Heart left ventricle (tissue), 16 donors: Measurements from ENCODE around the gene DUS4L. TPM values are rescaled to one million over a fixed set of nuclear protein-coding genes. Genes with fewer than 3 reads are reported as not detected.

ENCODE experiments used
- ATAC-seq, 4 donors: fragments of 200-7000 bp; cut with Tn5 transposase; one replicate each; pipeline ENCODE4 v1.9.1; 2020 to 2022; ENCODE audit warnings: moderate library complexity in 4 of 4, mild to moderate bottlenecking in 3 of 4, moderate number of reproducible peaks in 1 of 4
- DNase-seq, 5 donors: peaks; one replicate each; pipeline ENCODE4 v3.0.0-alpha.2; 2020
- H3K27ac ChIP-seq, 12 donors: fragments of 200-600 bp; sonication (generic) in 4 of 12; one replicate each; pipeline versions ENCODE4 v1.5.0 to v1.8.0; 2016 to 2022; ENCODE audit warnings: mild to moderate bottlenecking in 2 of 12
- H3K27me3 ChIP-seq, 9 donors: fragments of 200-600 bp; sonication (generic) in 2 of 9; one replicate each; pipeline versions ENCODE4 v1.5.1 to v1.8.0; 2016 to 2022; ENCODE audit warnings: mild to moderate bottlenecking in 3 of 9
- H3K36me3 ChIP-seq, 9 donors: fragments of 200-600 bp; sonication (generic) in 2 of 9; one replicate each; pipeline versions ENCODE4 v1.5.0 to v1.8.0; 2018 to 2022; ENCODE audit warnings: mild to moderate bottlenecking in 2 of 9
- H3K4me1 ChIP-seq, 12 donors: fragments of 200-600 bp; sonication (generic) in 4 of 12; one replicate each; pipeline versions ENCODE4 v1.5.0 to v1.8.0; 2016 to 2022; ENCODE audit warnings: mild to moderate bottlenecking in 3 of 12
- H3K4me3 ChIP-seq, 12 donors: fragments of 200-600 bp; sonication (generic) in 4 of 12; one replicate each; pipeline versions ENCODE4 v1.5.0 to v1.8.0; 2017 to 2022; ENCODE audit warnings: mild to moderate bottlenecking in 9 of 12, moderate library complexity in 4 of 12
- H3K9me3 ChIP-seq, 12 donors: fragments of 200-600 bp; sonication (generic) in 4 of 12; one replicate each; pipeline versions ENCODE4 v1.5.0 to v1.8.0; 2016 to 2022; ENCODE audit warnings: mild to moderate bottlenecking in 1 of 12
- CTCF ChIP-seq, 12 donors: fragments of 200-600 bp; sonication (generic) in 4 of 12; IDR thresholded peaks; one replicate each; pipeline versions ENCODE4 v1.5.0 to v1.8.0; 2018 to 2022; ENCODE audit warnings: antibody characterized with exemption in 12 of 12, mild to moderate bottlenecking in 5 of 12
- POLR2A ChIP-seq, 2 donors: fragments of 450-650 bp; IDR thresholded peaks; one replicate each; pipeline ENCODE4 v1.6.1; 2017; ENCODE audit warnings: antibody characterized with exemption in 2 of 2, mild to moderate bottlenecking in 2 of 2, moderate library complexity in 2 of 2
- WGBS, 4 donors: extraction: QIAGEN DNeasy Blood & Tissue Kit in 2 of 4; methylation state at CpG; one replicate each; pipeline versions ENCODE4 v1.1.5 to v1.1.7; 2013 to 2018; 5-methylcytosine and 5-hydroxymethylcytosine counted together
- intact Hi-C, 10 donors: fragments of 100-400 bp; cut with DNase I; formaldehyde crosslinking; loops; one replicate each; pipeline versions ENCODE4 v1.11.1 to v1.14.2; 2022
- polyA plus RNA-seq, 2 donors: library from polyadenylated mRNA; stranded (reverse); fragments of 200-250 nt; gene quantifications; one replicate each; pipeline ENCODE4 v1.2.3, GENCODE V29; 2013
- total RNA-seq, 9 donors: library from RNA; depleted of rRNA in 2 of 9; stranded (reverse); fragments of >200 nt in 2 of 9; fragmentation: NEBNext Ultra II Directional in 3 of 9; extraction: Animal tissue kit (Norgen Biotek cat#: 25700) in 3 of 9; gene quantifications; one replicate each; pipeline versions ENCODE4 v1.1.0 to v1.2.4, GENCODE V29; 2016 to 2023
- donor health status: ischemic (EF 13 %, LVEDD 7.1; RV severe dilation, severe dysfunction).
- donor health status: healthy with polysubstance abuse.
- donor health status: DM: no; HTN: yes; CAD: no.
- donor health status: DM: no; HTN: no; CAD: no.
- donor health status: ischemic (EF 25% LVEDD 6.9; RV normal size, moderate dysfunction).
- donor health status: ischemic (EF 25% LVEDD 5.7; RV mildly dilated, moderate dysfunction).
- donor health status: healthy.
- donor health status: DM: yes; HTN: yes; CAD: no.
- donor health status: ischemic (EF 35%, LVEDD 5.7; RV mildly dilated, moderate dysfunction).
- donor health status: nonischemic (EF 11% LVEDD 7.7; RV severe dilation, severe dysfunction).
- donor health status: DM: yes; HTN: yes; CAD: no.
- donor health status: PGD.
- donor health status: ischemic (EF 29% LVEDD 5.4; RV normal size, mild dysfunction).
- donor health status: nonischemic (EF 23%, LVEDD 6.1; RV moderate dilation, normal function).

The DUS4L gene
- total and polyA plus RNA-seq, 11 donors = 4.5 to 11.7 (median 8.7) TPM

- Histone ChIP-seq H3K27me3 (no peaks in the 10 kb centered on the region), H3K4me3 (no peak overlapping the region), H3K9me3 (no peaks in the 10 kb centered on the region), H3K36me3 (peaks cover 0 to 79% (median 66%) of the 10 kb centered on the region in 9 donors), H3K27ac (peak overlapping the region in 7 of 12 donors; percentile 5 to 83 (median 19)), H3K4me1 (peaks cover 9 to 51% (median 26%) of the 10 kb centered on the region in 12 donors)
- 61 to 74% (median 66%) methylated on average over 5 of the region's 5 CpGs for WGBS, 4 donors
- TF ChIP-seq CTCF (IDR thresholded peaks at IDR 0.05) (no peak), POLR2A (IDR thresholded peaks at IDR 0.05) (no peak)
- intact Hi-C loops = loop anchor here in 2 of 10 donors (10.0 kb wide), 1 partner anchor 392 kb away; no protein-coding TSS in a partner anchor
- ATAC-seq (peak; percentile 53 to 71 (median 62)), DNase-seq (no peak)
These were observed 33.3 kb downstream of the DUS4L start for GRCh38 chr7:107596881-107597581.

GRCh38 chr7:107597582-107597916 lies 33.8 kb downstream of the DUS4L start:
- Histone ChIP-seq H3K4me1 (peaks cover 9 to 46% (median 26%) of the 10 kb centered on the region in 12 donors), H3K4me3 (no peak overlapping the region), H3K27ac (peak overlapping the region in 2 of 12 donors; percentile 43 to 83), H3K36me3 (peaks cover 0 to 84% (median 71%) of the 10 kb centered on the region in 9 donors), H3K9me3 (no peaks in the 10 kb centered on the region), H3K27me3 (no peaks in the 10 kb centered on the region)
- intact Hi-C loops = loop anchor here in 2 of 10 donors (10.0 kb wide), 1 partner anchor 393 kb away; no protein-coding TSS in a partner anchor
- ATAC-seq (no peak), DNase-seq (no peak)
- no peak for TF ChIP-seq CTCF (IDR thresholded peaks at IDR 0.05)
- TF ChIP-seq POLR2A (IDR thresholded peaks at IDR 0.05) = no peak
- WGBS, 4 donors = 91 to 93% (median 92%) methylated on average over 1 of the region's 1 CpG

GRCh38 chr7:107597953-107598352 lies 34.2 kb downstream of the DUS4L start:
- H3K4me1 ChIP-seq = peaks cover 9 to 42% (median 26%) of the 10 kb centered on the region in 12 donors
- H3K36me3 ChIP-seq = peaks cover 0 to 88% (median 73%) of the 10 kb centered on the region in 9 donors
- no peak for ATAC-seq
- no peak overlapping the region for H3K27ac ChIP-seq
- H3K9me3 ChIP-seq = no peaks in the 10 kb centered on the region
- TF ChIP-seq POLR2A (IDR thresholded peaks at IDR 0.05) (no peak), CTCF (IDR thresholded peaks at IDR 0.05) (no peak)
- intact Hi-C loops = loop anchor here in 2 of 10 donors (10.0 kb wide), 1 partner anchor 393 kb away; no protein-coding TSS in a partner anchor
- no peaks in the 10 kb centered on the region for H3K27me3 ChIP-seq
- DNase-seq = no peak
- 90 to 93% (median 91%) methylated on average over 4 of the region's 4 CpGs for WGBS, 4 donors
- no peak overlapping the region for H3K4me3 ChIP-seq

GRCh38 chr7:107599262-107599661 lies 35.5 kb downstream of the DUS4L start:
- H3K36me3 ChIP-seq = peaks cover 0 to 91% (median 71%) of the 10 kb centered on the region in 9 donors
- H3K4me3 ChIP-seq = no peak overlapping the region
- WGBS, 4 donors = 96 to 99% (median 97%) methylated on average over 1 of the region's 1 CpG
- H3K9me3 ChIP-seq = no peaks in the 10 kb centered on the region
- H3K27me3 ChIP-seq = no peaks in the 10 kb centered on the region
- ATAC-seq = no peak
- peaks cover 9 to 37% (median 26%) of the 10 kb centered on the region in 12 donors for H3K4me1 ChIP-seq
- intact Hi-C loops = loop anchor here in 2 of 10 donors (10.0 kb wide), 1 partner anchor 394 kb away; no protein-coding TSS in a partner anchor
- no peak overlapping the region for H3K27ac ChIP-seq
- no peak for DNase-seq
- TF ChIP-seq POLR2A (IDR thresholded peaks at IDR 0.05) (no peak), CTCF (IDR thresholded peaks at IDR 0.05) (no peak)
